ENCODE results near the gene GABRB2.
"Not testable (repeated sequence)": the region's sequence is repeated elsewhere in the genome, so short reads cannot be mapped to it uniquely, and the experiment has no call there.

Gene GABRB2

DNA sequence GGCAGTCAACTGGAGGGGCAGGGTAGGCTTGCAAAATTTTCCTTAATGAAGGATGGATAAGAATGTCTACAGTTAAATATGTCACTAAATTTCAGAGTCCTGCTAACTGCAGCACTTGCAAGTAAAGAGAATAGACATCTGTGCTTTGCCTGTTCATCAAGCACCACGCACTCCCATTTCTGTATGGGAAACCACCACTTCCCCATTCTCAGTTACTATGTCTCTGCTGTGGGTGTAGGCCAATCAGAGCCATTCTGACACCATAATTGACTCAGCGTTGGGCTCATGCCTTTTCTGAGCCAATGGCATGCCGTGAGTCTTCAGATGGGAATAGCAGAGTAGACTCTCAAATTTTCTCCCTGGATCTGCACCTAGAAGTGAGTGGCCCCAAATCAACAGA lies 247.5 kb downstream of the GABRB2 start:
- DNase-seq (ENCODE audit: low read depth), result no peak

DNA sequence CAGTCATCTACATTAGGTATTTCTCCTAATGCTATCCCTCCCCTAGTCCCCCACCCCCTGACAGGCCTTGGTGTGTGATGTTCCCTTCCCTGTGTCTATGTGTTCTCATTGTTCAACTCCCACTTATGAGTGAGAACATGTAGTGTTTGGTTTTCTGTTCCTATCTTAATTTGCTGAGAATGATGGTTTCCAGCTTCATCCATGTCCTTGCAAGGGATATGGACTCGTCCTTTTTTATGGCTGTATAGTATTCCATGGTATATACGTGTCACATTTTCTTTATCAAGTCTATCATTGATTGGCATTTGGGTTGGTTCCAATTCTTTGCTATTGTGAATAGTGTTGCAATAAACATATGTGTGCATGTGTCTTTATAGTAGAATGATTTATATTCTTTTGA lies 249.1 kb downstream of the GABRB2 start:
- DNase-seq (ENCODE audit: low read depth), result not testable (repeated sequence)

DNA sequence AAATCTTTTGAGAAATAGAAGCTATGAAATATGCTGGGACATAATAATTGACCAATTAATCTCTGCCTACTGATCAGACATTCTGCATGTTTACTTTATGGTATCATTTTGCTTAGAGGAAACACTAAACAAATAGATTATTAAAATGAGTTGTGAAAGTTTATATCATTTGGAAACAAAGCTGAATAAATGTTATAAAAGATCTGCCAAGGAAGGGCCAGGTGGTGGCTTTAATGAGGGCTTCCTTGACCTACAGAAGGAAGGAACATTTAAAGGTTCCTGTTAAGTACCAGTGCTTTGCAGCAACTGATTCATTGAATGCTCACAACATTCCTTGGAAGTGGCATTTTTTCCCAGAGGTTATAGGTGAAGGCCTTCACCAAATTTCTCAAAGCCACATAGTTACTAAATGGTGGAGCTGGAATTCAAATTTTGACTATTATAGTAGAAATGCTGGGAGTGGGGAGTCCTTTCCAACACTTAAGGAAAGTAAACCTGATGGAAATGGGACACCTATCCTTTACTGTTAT lies 250.7 kb downstream of the GABRB2 start:
- DNase-seq (ENCODE audit: low read depth), result no peak

DNA sequence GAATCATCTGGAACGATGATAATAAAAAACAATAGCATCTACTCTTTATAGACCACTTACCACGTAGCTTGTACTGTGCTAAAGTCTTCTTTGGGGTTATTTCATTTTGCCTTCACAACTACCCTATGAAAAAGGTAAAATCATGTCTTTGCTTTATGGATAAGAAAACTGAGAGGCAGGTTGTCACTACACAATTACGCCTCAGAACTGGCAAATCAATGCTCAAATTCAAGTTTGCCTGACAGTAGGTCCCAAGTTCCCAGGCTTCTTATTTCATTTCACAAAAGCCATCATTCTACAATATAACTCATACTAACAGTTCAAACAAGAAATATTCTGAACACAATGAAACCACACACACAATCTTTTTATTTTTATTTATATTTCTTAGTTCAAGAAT lies 258.5 kb downstream of the GABRB2 start:
- no peak for DNase-seq (ENCODE audit: low read depth)

DNA sequence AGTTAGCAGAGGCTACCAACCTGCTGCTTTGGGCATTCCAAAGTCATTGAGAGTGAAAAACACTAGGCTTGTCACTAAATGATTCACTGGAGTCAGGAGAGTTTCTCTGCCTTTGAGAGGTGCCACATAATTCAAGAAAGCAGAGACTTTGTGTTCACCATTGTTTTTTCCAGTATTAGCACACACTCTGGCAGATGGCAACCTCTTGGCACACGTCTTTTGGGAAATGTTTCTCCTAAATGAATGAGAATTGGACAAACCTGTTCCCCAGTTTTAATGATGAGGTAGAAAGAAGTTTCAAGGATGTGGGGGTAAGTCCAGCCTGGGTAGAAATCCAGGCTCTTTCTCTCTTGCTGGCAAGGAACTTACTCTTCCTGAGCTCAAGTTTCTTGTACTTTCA lies 259.1 kb downstream of the GABRB2 start:
- DNase-seq (ENCODE audit: low read depth), result no peak

DNA sequence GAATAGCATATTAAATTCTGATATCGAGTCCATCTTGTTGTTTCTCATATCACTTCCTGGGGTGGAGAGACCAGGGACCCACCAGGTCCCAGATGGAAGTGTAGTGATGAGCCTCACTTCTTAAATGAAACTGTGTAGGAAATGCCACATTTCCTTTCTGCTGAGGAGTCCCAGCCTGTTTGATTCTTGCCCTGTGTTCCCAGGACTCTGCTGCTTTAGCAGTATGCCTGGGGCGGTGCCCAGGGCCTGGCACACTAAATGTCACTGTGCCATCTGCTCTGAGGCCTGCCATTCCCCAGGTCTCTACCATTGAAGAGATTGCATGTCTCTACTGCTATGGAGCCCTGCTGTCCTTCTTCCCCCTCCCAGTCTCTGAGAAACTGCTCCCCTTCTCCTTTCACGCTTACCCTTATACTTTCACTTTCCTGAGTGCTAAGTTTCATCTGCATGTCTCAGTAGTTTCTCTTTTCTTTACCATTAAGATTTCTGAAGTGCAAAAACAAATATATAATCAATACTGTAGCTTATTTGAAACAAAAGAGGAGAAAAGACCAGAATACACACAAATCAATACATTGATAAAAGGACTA lies 260.4 kb downstream of the GABRB2 start:
- no peak for DNase-seq (ENCODE audit: low read depth)

DNA sequence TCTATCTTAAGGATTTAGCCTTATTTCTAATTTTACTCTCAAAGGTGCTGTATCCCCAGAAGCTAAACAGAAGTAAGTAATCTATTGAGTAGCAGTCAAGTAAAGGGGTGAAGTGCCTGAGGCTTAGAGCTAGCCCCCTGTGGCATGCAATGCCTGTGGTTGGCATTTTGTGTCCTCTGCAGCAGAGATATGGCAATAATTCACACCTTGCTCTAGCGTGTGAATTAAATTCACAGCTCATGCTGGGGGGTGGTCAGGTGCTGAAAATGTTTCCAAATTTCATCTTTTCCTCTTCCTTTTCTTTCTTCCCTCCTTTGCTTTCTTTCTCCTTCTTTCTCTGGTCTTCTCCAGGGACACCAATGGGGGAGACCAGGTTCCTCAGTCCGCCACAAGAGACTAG lies 262.1 kb downstream of the GABRB2 start:
- DNase-seq (ENCODE audit: low read depth), result no peak

DNA sequence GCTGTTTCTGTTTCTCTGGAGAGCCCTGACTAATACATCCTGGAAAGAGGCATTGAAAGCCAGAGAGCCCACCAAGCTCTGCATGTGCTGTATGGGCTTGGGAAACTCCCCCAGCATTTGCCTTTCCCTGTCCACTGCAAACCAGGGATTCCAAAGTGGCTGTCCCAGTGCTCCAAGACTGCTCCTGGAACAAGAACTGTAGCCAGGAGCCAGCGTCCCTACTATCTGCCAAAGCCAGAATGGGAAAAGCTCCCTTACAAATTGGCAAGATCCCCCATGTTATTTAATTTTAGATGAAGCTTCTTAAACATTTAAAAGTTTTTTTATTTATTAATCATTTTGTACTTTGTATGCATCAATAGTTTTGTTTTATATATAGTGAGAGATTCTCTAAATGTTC lies 263.2 kb downstream of the GABRB2 start:
- no peak for DNase-seq (ENCODE audit: low read depth)

DNA sequence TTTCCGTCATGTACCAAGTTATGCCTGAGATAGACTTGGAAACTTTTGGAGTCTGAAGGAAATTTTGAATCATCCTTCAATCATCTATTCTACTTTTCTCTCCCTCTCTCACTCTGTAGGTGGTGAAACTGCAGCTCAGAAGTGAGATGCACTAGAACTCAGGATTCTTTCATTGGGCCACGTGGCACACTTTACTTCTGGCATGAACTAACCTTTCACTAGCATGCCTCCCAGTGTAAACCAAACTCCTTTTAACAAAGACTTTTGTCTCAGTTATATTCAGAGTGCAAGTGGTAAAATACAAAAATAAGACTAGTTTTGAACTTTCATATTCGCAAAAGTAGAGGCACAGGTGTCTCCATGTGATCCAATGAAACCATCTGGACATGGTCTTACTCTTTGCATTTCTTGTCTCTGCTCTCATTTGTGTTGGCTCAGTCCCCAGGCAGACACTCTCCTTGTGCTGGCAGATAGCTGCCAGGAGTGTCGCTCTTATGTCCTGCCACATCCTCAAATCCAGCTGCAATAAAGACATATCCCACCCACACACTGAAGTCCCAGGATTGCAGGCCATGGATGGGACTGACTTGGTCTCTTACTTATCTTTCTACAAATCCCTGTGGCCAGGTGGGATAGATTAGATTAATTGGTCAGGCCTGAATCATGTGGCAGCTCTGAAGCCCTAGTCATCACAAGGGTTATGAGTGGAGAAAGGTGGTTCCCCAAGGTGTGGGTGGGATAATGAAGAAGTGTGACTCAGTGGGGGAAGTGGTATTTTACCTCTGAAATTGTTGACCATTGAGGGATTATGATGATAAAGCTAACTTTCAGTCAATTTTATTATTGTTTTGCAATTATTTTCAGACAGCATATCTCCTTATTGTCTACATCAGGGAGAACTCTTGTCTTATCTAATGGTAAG lies 267.5 kb downstream of the GABRB2 start:
- DNase-seq (ENCODE audit: low read depth), result no peak

DNA sequence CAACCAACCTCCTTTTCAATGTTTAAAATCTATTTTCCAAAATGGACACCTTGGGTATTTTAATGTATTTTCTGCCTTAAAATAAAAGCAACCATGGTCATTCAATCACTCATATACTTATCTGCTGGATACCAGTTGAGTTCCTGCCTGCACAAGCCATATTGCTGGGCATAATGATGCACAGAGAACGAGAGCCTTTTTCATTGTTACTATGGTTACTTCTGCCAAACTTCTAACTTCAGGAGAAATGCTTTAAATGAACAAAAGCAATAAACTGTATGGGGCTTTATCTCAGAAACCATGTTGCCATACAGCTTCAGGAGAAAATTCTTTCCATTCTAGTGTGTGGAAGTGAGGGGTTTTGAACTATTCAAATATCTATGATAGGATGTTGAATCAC lies 269.5 kb downstream of the GABRB2 start:
- DNase-seq (ENCODE audit: low read depth), result no peak

DNA sequence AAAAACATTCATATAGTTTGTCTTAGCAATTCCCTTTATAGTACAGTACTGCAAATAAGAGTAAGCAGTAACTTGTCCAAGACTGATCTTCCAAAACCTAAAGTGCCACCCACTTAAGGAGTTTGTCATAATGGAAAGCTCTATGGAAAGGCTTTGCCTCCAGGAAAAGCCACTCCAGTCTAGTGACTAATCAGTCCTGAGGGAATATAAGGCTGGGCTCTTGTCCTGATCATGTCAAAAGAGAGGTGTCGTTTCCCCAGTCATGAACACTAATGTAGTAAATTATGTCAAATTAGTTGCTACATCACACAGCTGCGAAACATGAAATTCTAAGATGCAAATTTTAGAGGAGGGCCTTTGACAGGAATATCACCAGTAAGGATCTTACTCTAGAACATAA lies 271.6 kb downstream of the GABRB2 start:
- no peak for DNase-seq (ENCODE audit: low read depth)

DNA sequence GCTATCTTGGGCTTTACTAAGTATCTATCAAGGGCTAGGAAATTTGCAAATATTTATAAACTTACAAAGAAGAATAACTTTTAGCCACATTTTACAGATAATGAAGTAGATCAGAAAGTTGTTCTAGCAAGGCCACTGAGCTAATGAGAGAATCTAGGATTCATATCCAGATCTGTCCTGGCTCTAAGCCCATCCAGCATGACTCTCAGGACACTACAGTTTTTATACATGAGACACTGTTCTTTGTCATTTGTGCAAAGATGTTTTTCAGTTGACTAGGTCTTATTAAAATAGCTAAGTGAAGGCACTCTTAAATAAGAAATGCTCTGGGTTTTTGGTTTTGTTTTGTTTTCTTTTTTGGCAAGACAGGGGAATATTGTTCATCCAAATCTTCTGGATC lies 273.1 kb downstream of the GABRB2 start:
- DNase-seq (ENCODE audit: low read depth), result no peak

DNA sequence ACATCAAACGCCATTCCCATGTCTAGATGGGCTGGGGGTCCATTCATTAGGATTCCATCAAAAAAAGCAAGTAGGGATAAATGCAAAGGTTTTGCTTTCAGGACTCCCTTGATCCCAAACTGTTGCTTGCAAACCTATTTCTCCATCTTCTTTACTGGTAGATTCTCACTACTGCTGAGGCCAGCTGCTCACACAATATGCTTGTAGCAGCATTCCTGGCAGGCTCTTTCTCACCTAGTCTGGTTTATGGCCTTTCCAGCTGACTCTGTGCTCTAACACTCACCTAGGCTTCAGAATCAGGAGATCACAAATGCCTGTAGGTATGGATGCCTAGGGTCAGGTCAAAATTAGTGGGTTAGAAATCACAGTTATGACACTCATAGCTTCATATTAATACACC lies 274.7 kb downstream of the GABRB2 start:
- DNase-seq (ENCODE audit: low read depth), result no peak

DNA sequence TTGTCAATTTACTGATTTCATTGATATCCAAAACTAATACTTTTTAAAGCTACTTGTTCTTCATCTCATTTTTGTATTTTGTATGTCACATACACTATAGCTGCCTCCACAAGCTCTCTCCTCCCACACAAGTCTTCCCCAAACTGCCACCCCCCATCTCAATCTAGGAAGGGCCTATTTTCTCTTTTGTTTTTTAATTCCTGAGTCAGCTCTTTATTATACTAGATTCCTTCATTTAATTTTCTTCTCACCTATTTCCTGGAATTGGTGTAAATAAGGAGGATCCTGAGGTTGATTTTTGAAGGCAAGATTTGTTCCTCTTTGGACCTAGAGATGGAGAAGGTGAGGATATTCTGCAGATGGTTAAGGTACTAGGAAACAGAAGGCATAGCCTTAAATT lies 277.4 kb downstream of the GABRB2 start:
- DNase-seq (ENCODE audit: low read depth), result no peak

DNA sequence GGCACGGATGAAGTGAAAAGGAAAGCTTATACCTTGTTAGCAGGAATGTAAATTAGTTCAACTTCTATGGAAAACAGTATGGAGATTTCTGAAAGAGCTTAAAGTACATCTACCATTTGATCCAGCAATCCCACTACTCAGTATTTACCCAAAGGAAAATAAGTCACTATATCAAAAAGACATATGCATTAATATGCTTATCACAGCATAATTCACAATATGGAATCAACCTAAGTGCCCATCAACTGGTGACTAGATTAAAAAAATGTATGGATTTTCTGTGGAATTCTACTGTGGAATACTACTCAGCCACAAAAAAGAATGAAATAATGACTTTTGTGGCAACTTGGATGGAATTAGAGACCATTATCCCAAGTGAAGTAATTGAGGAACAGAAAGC lies 279.6 kb downstream of the GABRB2 start:
- DNase-seq (ENCODE audit: low read depth), result no peak

DNA sequence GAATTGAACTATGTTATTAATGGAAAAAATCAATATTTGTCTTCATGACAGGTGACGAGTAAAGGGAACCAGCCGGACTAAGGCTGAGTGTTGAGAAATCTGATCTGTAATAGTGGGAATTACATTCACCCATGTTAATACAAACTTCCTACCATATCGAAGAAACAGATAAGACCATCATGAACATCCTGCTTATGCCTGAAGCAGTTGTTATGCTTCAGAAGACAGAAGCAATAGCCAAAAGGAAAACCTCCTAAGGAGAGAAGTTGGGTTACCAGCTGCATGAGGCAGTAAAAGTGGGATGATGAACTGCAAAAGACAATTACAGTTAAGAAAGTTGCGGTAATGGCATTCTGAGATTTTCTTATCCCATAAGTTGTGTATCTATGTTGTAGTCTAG lies 281.5 kb downstream of the GABRB2 start:
- no peak for DNase-seq (ENCODE audit: low read depth)

DNA sequence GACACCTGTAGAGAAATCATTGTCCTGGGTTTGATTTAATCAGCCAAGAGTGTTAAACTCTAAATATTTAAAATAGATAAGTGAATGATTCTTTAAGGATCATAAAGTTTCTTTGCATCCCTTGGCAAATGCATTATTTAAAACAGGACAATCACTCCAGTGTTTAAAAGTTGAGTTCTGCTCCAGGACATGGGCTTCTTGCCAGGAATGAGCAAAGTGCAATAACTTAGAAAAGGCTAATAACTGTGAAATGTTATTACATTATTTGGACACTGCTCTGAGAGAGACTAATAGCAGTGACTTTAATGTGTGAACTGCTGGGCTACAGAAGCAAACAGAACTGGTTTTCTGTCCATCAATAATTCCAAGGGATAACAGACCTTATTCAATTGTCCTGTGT lies 283.3 kb downstream of the GABRB2 start:
- DNase-seq (ENCODE audit: low read depth), result no peak

DNA sequence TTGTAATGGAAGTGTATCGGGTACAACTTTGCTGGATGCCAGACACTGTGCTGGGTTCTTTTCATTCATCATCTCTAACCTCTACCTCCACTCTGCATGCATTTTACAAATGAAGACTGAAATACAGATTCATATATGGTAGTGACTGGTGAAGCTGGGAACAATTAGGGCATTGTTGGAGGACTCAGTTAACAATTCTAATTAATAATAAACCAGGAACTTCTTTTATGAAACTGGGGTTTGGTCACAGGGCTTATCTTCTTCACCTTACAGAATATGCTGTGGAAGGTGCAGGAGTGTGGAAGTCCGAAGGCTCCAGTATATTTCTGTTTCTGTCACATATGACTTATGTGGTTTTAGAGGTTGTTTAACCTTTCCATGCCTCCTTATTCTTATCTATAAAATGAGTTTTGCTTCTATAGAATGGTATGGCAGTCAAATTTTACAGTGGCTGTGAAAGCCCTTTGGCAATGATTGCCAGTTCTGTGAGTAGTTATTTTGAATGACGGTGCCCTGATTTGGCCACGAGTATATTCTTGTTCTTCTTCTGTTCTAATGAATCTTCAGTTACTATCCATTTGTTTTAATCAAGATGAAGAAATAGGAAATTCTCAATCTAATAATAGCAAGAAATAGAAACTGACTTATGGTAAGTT lies 284.7 kb downstream of the GABRB2 start:
- no peak for DNase-seq (ENCODE audit: low read depth)

DNA sequence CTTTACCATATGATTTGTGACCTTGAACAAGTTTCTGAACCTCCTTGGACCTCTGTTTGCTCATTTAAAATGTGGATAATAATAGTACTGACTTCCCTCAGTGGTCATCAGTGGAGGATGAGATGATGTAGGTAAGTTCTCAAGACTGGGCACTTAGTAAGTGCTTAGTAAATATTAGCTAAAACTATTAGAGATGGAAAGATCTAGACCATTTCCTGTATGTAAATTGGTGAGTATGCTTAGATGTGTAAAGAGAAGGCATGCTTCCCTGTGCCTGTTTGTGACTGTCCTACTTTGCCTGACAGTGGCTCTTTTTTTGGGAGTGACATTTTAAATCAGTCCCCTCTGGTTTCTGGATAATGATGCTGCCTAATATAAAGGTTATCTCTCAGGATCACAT lies 288.1 kb downstream of the GABRB2 start:
- DNase-seq (ENCODE audit: low read depth), result no peak

DNA sequence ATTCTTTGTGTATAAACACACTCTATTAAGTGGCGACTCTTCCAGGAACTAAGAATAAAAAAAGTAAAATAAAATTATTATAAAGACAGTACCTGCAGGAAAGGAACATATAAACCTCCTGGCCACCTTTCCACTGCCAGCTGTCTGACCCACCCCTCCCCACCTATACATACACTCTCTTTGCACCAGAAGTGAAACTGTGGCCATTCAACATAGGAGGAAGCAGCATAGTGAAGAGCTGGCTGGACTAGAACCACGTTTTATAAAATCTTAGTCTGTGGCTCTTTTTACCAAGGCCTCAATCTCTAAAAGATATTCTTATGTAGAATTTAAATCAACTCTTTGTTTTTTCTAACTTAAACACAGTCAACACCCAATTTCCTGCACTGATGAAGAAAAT lies 289.6 kb downstream of the GABRB2 start:
- no peak for DNase-seq (ENCODE audit: low read depth)

DNA sequence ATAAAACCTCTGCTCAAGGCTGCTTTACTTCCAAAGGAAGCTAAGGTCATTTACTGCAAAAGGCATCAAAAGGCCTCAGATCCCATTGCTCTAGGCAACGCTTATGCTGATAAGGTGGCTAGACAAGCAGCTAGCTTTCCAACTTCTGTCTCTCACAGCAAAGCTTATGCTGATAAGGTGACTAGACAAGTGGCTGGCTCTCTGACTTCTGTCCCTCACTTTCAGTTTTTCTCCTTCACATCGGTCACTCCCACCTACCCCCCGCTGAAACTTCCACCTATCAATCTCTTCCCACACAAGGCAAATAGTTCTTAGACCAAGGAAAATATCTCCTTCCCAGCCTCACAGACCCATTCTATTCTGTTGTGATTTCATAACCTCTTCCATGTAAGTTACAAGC lies 293.6 kb downstream of the GABRB2 start:
- DNase-seq (ENCODE audit: low read depth), result not testable (repeated sequence)

DNA sequence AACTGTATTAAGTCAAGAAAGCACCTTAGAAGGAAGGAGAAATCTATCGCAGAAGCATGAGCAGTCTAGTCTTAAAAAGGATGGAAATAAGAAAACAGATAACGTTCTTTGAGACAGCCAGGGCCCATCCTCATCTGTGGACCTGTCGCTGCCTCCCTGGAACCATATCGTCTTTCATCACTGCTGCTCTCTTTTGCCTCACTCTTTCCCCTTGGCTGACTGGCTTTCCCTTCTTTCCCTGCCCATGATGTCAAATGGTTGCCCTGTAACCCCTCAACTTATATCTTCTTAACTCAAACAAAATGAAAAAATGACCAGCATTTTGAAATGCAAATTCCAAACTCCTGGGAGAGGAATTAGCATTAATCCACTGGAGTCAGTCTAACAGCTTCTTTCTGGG lies 299.8 kb downstream of the GABRB2 start:
- DNase-seq (ENCODE audit: low read depth), result no peak

DNA sequence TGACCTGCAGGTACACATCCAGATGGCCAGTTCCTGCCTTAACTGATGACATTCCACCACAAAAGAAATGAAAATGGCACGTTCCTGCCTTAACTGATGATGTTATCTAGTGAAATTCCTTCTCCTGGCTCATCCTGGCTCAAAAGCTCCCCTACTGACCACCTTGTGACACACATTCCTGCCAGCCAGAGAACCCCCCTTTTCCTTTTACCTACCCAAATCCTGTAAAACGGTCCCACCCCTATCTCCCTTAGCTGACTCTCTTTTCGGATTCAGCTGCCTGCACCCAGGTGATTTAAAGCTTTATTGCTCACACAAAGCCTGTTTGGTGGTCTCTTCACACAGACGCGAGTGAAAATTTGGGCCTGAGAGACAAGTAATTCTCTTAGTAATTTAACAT lies 300.7 kb downstream of the GABRB2 start:
- DNase-seq (ENCODE audit: low read depth), result not testable (repeated sequence)
